Ishikawa (cell line): ENCODE data around the gene VEGFD.

ENCODE experiments used
- EGR1 ChIP-seq: IDR thresholded peaks from 2 replicates; pipeline ENCODE4 v1.6.1; 2012
- EP300 ChIP-seq: IDR thresholded peaks from 2 replicates; pipeline ENCODE4 v1.6.1; 2012; ENCODE audit warnings: borderline replicate concordance
- TF ChIP-seq, protein P1 (sequence below): IDR thresholded peaks from 2 replicates; pipeline ENCODE4 v1.6.1; 2012; ENCODE audit warnings: low read depth, mild to moderate bottlenecking

DNA sequence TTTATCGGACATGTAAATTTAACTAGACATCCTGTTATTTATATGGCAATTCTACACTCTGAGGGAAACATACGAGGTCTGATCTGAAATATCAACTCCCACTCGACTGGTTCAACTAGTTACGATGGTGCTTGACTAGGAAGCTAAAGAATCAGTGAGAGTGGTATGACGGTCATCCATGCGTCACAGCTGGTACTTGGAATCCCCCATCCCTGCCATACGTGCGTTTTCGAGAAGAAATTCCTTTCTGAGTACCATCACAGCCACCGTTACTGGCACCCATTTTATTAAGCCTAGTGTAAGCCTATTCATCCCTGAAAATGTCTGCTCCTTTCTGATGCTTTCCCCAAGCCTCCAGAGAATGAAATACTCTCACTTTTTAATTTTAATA is 48.2 kb downstream of the VEGFD start:
- TF ChIP-seq, protein P1, sequence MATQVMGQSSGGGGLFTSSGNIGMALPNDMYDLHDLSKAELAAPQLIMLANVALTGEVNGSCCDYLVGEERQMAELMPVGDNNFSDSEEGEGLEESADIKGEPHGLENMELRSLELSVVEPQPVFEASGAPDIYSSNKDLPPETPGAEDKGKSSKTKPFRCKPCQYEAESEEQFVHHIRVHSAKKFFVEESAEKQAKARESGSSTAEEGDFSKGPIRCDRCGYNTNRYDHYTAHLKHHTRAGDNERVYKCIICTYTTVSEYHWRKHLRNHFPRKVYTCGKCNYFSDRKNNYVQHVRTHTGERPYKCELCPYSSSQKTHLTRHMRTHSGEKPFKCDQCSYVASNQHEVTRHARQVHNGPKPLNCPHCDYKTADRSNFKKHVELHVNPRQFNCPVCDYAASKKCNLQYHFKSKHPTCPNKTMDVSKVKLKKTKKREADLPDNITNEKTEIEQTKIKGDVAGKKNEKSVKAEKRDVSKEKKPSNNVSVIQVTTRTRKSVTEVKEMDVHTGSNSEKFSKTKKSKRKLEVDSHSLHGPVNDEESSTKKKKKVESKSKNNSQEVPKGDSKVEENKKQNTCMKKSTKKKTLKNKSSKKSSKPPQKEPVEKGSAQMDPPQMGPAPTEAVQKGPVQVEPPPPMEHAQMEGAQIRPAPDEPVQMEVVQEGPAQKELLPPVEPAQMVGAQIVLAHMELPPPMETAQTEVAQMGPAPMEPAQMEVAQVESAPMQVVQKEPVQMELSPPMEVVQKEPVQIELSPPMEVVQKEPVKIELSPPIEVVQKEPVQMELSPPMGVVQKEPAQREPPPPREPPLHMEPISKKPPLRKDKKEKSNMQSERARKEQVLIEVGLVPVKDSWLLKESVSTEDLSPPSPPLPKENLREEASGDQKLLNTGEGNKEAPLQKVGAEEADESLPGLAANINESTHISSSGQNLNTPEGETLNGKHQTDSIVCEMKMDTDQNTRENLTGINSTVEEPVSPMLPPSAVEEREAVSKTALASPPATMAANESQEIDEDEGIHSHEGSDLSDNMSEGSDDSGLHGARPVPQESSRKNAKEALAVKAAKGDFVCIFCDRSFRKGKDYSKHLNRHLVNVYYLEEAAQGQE, result no peak
- TF ChIP-seq EGR1 (no peak), EP300 (no peak)
